GM19239 (cell line): ENCODE results near the gene ABHD2.
A peak's percentile ranks its signal among the peaks of the same experiment; 100 is the strongest.
"Not testable (repeated sequence)": the region's sequence is repeated elsewhere in the genome, so short reads cannot be mapped to it uniquely, and the experiment has no call there.

ENCODE experiments used
- DNase-seq: peaks from one replicate; pipeline ENCODE4 v3.0.0; 2011; ENCODE audit warnings: low spot score; ENCODE audit not compliant: insufficient read length
- FAIRE-seq: peaks from 2 replicates; lab custom pipeline; 2011; peaks lifted over from hg19 to GRCh38; lab: Jason Lieb, UNC

ABHD2 gene

GRCh38 chr15:89074402-89075012 is 13.7 kb upstream of the ABHD2 start:
- DNase-seq (no peak), FAIRE-seq (no peak)

- DNase-seq (no peak), FAIRE-seq (no peak)
These were observed 13.1 kb upstream of the ABHD2 start for GRCh38 chr15:89075101-89075640.

- FAIRE-seq (no peak), DNase-seq (no peak)
These were observed 12.4 kb upstream of the ABHD2 start for GRCh38 chr15:89075846-89076245.

- no peak for FAIRE-seq
- DNase-seq = no peak
These were observed 10.5 kb upstream of the ABHD2 start for GRCh38 chr15:89077750-89078149.

- FAIRE-seq = no peak
- no peak for DNase-seq
These were observed 9.1 kb upstream of the ABHD2 start for GRCh38 chr15:89078851-89079810.

GRCh38 chr15:89081878-89082277 is 6.4 kb upstream of the ABHD2 start:
- no peak for DNase-seq
- FAIRE-seq = no peak

GRCh38 chr15:89083246-89083645 is 5.0 kb upstream of the ABHD2 start:
- FAIRE-seq = no peak
- no peak for DNase-seq

- no peak for FAIRE-seq
- no peak for DNase-seq
These were observed 2.8 kb upstream of the ABHD2 start for GRCh38 chr15:89085289-89085926.

- not testable (repeated sequence) for FAIRE-seq, DNase-seq
These were observed 2.3 kb upstream of the ABHD2 start for GRCh38 chr15:89085933-89086332.

GRCh38 chr15:89086390-89086789 is 1.9 kb upstream of the ABHD2 start:
- DNase-seq, FAIRE-seq: not testable (repeated sequence)

- FAIRE-seq (no peak), DNase-seq (no peak)
These were observed 961 bp upstream of the ABHD2 start for GRCh38 chr15:89087161-89087829.

- DNase-seq (no peak), FAIRE-seq (no peak)
These were observed 504 bp downstream of the ABHD2 start for GRCh38 chr15:89088605-89089315.

- no peak for FAIRE-seq
- DNase-seq = no peak
These were observed 1.3 kb downstream of the ABHD2 start for GRCh38 chr15:89089316-89090230.

- peak; percentile 8 for FAIRE-seq
- no peak for DNase-seq
These were observed 2.8 kb downstream of the ABHD2 start for GRCh38 chr15:89090791-89091626.

- DNase-seq (no peak), FAIRE-seq (peak; percentile 18)
These were observed 3.5 kb downstream of the ABHD2 start for GRCh38 chr15:89091627-89092220.

- DNase-seq (no peak), FAIRE-seq (no peak)
These were observed 5.3 kb downstream of the ABHD2 start for GRCh38 chr15:89093509-89093908.

- DNase-seq = no peak
These were observed 6.8 kb downstream of the ABHD2 start for GRCh38 chr15:89095073-89095472.

More at GRCh38 chr15:89095073-89095472, 6.8 kb downstream of the ABHD2 start:
- no peak for FAIRE-seq
